Left lung (tissue), 10 donors: ENCODE measurements around the gene GPR26. TPM values are rescaled to one million over a fixed set of nuclear protein-coding genes. Genes with fewer than 3 reads are reported as not detected.

Experiments
- ATAC-seq: fragments of 200-7000 bp; cut with Tn5 transposase; one replicate; pipeline ENCODE4 v1.9.1; 2020; ENCODE audit warnings: moderate library complexity
- DNase-seq, 4 donors: peaks; one replicate each; pipeline ENCODE4 v3.0.0-alpha.2; 2013 to 2020
- H3K27ac ChIP-seq, 2 donors: fragments of 200-600 bp; sonication (generic) in 1 of 2; one replicate each; pipeline versions ENCODE4 v1.5.0 to v1.8.0; 2020 to 2021
- H3K27me3 ChIP-seq, 2 donors: fragments of 200-600 bp; sonication (generic) in 1 of 2; one replicate each; pipeline versions ENCODE4 v1.5.0 to v1.8.0; 2020 to 2021
- H3K36me3 ChIP-seq, 2 donors: fragments of 200-600 bp; sonication (generic) in 1 of 2; one replicate each; pipeline versions ENCODE4 v1.5.0 to v1.8.0; 2020 to 2021
- H3K4me1 ChIP-seq, 2 donors: fragments of 200-600 bp; one replicate each; pipeline ENCODE4 v1.8.0; 2021
- H3K4me3 ChIP-seq, 2 donors: fragments of 200-600 bp; sonication (generic) in 1 of 2; one replicate each; pipeline versions ENCODE4 v1.5.0 to v1.8.0; 2020 to 2021; ENCODE audit warnings: mild to moderate bottlenecking in 1 of 2
- H3K9me3 ChIP-seq, 2 donors: fragments of 200-600 bp; sonication (generic) in 1 of 2; one replicate each; pipeline versions ENCODE4 v1.5.0 to v1.8.0; 2020 to 2021
- CTCF ChIP-seq, 2 donors: fragments of 200-600 bp; sonication (generic) in 1 of 2; IDR thresholded peaks; one replicate each; pipeline versions ENCODE4 v1.5.0 to v1.8.0; 2021; ENCODE audit warnings: antibody characterized with exemption in 2 of 2
- intact Hi-C, 2 donors: fragments of 100-400 bp; cut with DNase I; formaldehyde crosslinking; loops; one replicate each; pipeline versions ENCODE4 v1.11.2 to v1.14.2; 2022
- polyA plus RNA-seq, 6 donors: library from polyadenylated mRNA; unstranded; fragments of 120-200 nt; gene quantifications; one replicate each; pipeline ENCODE4 v1.2.1, GENCODE V29; 2013; ENCODE audit not compliant: insufficient read length in 6 of 6
- total RNA-seq, 2 donors: library from RNA; stranded (reverse); fragmentation: NEBNext Ultra II Directional; extraction: Animal tissue kit (Norgen Biotek cat#: 25700); gene quantifications; one replicate each; pipeline ENCODE4 v1.2.1, GENCODE V29; 2021
- donor health status: DM: no; HTN: yes; CAD: no.
- donor health status: DM: no; HTN: no; CAD: no.

GPR26 gene
- total and polyA plus RNA-seq, 8 donors: 0.01 TPM; not detected in 7

- no peak overlapping the region for H3K4me3 ChIP-seq
- ATAC-seq (no peak), DNase-seq (no peak)
- H3K4me1 ChIP-seq: no peaks in the 10 kb centered on the region
- H3K36me3 ChIP-seq: no peaks in the 10 kb centered on the region
- intact Hi-C loops: no loop called here
- H3K27ac ChIP-seq: no peak overlapping the region
- no peaks in the 10 kb centered on the region for H3K9me3 ChIP-seq
- H3K27me3 ChIP-seq: peaks cover 0 to 5% of the 10 kb centered on the region in 2 donors
- no peak for TF ChIP-seq CTCF (IDR thresholded peaks at IDR 0.05)
Observed at GRCh38 chr10:123621492-123621891, 44.7 kb upstream of the GPR26 start.

DNA sequence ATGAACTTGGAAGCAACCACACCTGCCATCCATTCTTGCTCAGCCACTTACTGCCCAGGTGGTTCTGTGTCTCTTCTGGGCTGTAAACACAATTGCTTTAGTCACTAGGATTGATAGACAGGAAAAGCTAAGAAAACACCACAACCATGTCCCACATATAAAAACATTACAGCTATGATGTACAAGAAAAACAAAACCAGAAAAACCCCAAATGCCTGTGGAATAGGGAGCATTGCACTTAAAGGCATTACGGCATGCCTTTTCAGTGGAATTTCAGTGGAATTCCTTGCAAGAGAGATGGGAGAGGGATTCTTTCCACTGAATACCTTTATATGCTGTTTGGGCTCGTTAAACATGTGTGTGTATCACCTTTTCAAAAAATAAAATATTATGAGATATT is 44.2 kb upstream of the GPR26 start:
- H3K4me1 ChIP-seq: no peaks in the 10 kb centered on the region
- TF ChIP-seq CTCF (IDR thresholded peaks at IDR 0.05): no peak
- H3K4me3 ChIP-seq: no peak overlapping the region
- no peaks in the 10 kb centered on the region for H3K9me3 ChIP-seq
- intact Hi-C loops: no loop called here
- peaks cover 0 to under 1% of the 10 kb centered on the region in 2 donors for H3K27me3 ChIP-seq
- DNase-seq (no peak), ATAC-seq (no peak)
- no peak overlapping the region for H3K27ac ChIP-seq
- H3K36me3 ChIP-seq: no peaks in the 10 kb centered on the region

DNA sequence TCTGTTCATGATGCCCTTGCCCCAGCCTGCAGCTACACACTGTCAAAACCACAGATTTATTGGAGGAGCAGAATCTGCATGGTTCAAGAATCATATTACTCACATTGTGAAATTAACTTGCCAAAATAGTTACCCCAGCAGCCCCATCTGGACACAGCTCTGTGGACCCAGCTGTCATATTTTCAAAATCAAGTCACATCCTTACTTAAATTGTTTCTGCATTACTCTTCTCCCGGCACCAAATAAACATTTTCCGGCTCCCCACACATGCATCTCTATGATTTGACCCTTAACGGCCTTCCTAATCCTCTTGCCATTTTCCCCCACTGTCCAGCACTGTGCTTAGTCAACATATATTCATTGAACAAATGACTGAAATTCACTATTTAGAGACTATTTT is 43.8 kb upstream of the GPR26 start:
- Histone ChIP-seq H3K27ac (no peak overlapping the region), H3K9me3 (no peaks in the 10 kb centered on the region), H3K36me3 (no peaks in the 10 kb centered on the region), H3K4me1 (no peaks in the 10 kb centered on the region), H3K4me3 (no peak overlapping the region), H3K27me3 (no peaks in the 10 kb centered on the region)
- TF ChIP-seq CTCF (IDR thresholded peaks at IDR 0.05): no peak
- ATAC-seq: no peak
- no peak for DNase-seq
- intact Hi-C loops: no loop called here

DNA sequence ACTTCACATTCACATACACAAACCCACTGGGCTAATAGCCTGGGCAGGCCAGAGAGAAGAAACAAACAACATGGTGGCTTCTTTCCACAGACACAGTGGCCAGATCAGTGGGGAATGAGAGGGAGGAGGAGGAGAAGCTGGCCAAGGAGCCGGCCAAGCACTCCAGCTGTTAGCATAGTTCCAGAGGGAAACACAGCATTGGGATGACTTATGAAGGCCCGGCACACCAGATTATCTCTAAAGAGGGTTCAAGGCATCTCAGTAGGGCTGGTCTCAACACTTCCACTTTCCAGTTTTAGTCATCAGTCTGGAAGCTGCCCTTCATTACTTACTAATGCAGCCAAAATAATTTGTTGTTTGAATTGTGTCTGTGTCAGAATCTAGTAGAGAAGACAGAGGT is 42.1 kb upstream of the GPR26 start:
- Histone ChIP-seq H3K4me1 (no peaks in the 10 kb centered on the region), H3K9me3 (no peaks in the 10 kb centered on the region), H3K27me3 (no peaks in the 10 kb centered on the region), H3K27ac (no peak overlapping the region), H3K36me3 (no peaks in the 10 kb centered on the region), H3K4me3 (no peak overlapping the region)
- TF ChIP-seq CTCF (IDR thresholded peaks at IDR 0.05): no peak
- DNase-seq (no peak), ATAC-seq (no peak)
- intact Hi-C loops: no loop called here

GRCh38 chr10:123633106-123633505 is 33.0 kb upstream of the GPR26 start:
- intact Hi-C loops: no loop called here
- ATAC-seq (no peak), DNase-seq (no peak)
- H3K9me3 ChIP-seq: no peaks in the 10 kb centered on the region
- no peak overlapping the region for H3K27ac ChIP-seq
- no peaks in the 10 kb centered on the region for H3K36me3 ChIP-seq
- no peak for TF ChIP-seq CTCF (IDR thresholded peaks at IDR 0.05)
- H3K4me1 ChIP-seq: no peaks in the 10 kb centered on the region
- H3K4me3 ChIP-seq: no peak overlapping the region
- H3K27me3 ChIP-seq: no peaks in the 10 kb centered on the region
